ENCODE results near the gene IGSF1.
A peak's percentile ranks its signal among the peaks of the same experiment; 100 is the strongest.

The IGSF1 gene, protein sequence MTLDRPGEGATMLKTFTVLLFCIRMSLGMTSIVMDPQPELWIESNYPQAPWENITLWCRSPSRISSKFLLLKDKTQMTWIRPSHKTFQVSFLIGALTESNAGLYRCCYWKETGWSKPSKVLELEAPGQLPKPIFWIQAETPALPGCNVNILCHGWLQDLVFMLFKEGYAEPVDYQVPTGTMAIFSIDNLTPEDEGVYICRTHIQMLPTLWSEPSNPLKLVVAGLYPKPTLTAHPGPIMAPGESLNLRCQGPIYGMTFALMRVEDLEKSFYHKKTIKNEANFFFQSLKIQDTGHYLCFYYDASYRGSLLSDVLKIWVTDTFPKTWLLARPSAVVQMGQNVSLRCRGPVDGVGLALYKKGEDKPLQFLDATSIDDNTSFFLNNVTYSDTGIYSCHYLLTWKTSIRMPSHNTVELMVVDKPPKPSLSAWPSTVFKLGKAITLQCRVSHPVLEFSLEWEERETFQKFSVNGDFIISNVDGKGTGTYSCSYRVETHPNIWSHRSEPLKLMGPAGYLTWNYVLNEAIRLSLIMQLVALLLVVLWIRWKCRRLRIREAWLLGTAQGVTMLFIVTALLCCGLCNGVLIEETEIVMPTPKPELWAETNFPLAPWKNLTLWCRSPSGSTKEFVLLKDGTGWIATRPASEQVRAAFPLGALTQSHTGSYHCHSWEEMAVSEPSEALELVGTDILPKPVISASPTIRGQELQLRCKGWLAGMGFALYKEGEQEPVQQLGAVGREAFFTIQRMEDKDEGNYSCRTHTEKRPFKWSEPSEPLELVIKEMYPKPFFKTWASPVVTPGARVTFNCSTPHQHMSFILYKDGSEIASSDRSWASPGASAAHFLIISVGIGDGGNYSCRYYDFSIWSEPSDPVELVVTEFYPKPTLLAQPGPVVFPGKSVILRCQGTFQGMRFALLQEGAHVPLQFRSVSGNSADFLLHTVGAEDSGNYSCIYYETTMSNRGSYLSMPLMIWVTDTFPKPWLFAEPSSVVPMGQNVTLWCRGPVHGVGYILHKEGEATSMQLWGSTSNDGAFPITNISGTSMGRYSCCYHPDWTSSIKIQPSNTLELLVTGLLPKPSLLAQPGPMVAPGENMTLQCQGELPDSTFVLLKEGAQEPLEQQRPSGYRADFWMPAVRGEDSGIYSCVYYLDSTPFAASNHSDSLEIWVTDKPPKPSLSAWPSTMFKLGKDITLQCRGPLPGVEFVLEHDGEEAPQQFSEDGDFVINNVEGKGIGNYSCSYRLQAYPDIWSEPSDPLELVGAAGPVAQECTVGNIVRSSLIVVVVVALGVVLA (N-terminal part only)

DNA sequence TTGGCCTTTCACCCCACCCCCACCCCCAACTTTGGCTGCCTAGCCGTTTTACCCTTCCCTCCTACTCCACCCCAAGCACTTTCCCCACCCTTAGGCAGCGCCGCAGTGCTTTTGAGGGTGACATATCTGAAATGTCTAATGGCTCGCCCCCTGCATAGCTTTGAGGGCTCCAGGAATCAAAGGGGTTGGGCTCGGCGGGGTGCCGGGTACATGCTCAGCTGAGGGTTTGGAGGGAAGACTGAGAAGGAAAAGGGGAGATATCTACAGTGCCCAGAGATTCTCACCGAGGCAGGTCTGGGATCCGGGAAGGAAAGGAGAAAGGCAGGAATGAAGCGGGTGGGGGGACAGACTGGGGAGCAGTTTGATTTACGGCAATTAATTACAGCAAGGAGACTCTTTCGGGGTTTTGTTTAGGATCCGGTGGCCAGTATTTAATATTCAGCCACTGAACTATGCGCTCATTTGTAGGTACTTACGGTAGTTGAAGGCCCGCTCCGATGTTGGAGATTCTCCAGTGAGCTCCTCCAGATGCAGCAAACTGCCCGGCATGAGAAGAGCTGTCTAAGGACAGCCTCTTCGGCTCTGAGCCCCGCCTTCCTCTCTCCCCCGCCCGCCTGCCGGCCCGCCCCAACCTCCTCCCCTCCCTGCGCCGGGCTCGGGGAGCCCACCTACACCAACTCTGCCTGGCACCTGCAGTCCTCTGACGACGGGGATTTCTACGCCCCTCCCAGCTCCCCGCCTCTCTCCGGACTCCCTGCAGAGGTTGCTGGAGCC is at the start of gene IGSF1:
TSS of gene IGSF1 (minus strand) at position 569 of the 774 bp plus-strand sequence. CDS start 2,632 bp downstream, outside the sequence.
- peak; percentile 72 for DNase-seq (ENCODE audit: low spot score)

DNA sequence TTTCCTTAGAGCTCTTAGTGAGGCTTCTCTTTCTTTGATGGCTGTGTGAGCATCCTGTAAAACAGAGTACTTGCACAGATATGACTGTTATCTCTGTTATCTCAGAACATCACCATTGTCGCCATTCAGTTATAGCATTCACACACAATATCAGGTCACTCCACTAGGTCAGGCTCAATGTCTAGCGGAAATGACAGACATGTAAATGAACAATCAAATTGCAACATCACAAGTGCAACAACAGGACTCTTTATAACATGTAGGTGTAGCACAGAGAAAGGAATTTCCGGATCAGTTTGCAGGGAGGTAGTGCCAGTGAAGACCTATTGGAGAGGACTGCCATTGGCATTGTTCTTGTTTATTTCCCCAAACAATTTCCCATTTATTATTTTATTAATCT is 43.2 kb upstream of the IGSF1 start:
- DNase-seq (ENCODE audit: low spot score) = no peak

DNA sequence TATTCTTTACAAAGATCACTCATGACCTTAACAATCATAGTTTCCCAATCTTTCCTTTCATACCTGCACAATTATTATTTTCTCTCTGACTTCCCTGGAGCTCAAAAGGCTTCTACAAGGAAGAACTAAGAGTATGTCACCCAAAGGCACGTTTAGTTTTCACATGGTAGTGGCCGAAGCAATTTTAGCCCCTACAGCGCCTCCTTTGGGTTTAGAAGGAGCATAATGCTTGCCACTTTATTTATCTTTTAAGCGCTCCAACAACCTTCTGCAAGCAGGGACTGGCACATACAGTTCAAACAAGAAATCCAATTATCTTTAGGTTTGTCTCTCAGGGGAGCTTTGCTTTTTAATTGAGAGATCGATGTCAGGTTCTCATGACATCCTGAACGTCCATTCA is 42.0 kb upstream of the IGSF1 start:
- DNase-seq (ENCODE audit: low spot score) = no peak

DNA sequence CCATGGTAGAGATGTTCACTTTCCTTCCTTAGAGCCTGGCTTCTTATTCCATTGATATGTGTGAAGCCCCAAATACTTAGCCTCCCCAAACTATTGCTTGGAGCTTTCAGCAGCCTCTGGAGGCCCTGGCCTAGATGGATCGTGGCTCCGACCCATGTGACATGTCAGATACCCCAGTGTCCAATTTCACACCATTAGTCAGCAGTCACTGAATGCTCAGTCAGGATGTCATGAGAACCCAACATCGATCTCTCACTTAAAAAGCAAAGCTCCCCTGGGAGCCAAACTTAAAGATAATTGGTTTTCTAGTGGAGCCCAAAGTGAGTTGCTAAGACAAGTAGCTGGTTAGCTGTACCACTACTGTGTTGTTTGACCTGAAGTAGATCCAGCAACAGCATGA is 41.6 kb upstream of the IGSF1 start:
- no peak for DNase-seq (ENCODE audit: low spot score)

DNA sequence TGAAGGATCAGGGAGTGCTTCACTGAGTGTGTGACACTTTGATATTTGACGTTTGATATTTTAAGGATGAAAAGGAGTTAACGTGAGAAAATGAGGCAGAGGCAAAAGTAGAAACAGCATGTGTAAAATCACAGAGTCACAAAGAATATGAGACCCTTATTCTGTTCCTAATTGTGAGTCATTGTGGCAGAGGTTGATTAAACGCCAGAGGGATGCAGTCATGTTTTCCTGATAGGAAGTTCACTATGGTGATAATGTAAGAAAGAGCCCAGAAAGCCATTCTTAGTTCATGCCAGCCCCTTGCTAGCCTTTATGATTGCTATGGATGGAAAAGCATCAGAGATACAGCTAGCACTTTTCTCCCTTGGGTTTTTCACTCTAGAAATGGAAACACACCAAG is 33.5 kb upstream of the IGSF1 start:
- no peak for DNase-seq (ENCODE audit: low spot score)

DNA sequence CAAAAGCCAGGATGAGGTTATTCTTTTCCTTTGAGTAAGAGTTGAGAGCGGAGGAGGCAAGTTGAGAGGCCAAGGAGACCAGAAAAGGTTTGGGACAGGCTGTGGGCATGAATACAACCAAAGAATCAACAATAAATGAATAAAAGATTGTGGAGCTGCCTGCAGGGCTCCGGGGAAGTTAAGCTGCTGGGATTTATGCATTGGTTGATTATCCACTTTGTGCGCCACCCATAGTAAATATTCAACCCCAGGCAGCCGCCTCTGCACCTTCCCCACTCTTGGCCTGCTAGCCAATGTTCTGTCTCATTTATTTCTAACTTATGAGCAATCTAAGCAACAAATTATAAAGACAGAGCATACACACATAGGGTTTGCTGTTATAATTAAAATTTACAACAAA is 28.2 kb upstream of the IGSF1 start:
- no peak for DNase-seq (ENCODE audit: low spot score)

DNA sequence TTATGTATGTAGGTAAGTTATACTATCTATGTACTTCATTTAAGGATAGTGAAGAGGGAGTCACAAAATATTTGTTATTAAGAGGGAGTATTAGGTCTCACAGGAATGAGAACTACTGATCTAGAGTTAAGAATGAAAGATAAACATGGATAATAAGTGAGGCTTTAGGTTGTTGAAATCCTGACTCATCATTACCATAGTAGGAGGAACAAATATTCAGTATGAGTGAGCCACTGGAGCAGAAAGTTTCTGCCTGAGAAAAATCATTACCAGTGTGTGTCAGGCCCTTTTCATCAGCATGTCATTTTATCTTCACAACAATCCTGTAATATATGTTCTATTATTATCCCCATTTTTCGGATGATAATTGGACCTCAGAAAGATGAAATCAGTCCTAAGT is 27.2 kb upstream of the IGSF1 start:
- DNase-seq (ENCODE audit: low spot score) = no peak

DNA sequence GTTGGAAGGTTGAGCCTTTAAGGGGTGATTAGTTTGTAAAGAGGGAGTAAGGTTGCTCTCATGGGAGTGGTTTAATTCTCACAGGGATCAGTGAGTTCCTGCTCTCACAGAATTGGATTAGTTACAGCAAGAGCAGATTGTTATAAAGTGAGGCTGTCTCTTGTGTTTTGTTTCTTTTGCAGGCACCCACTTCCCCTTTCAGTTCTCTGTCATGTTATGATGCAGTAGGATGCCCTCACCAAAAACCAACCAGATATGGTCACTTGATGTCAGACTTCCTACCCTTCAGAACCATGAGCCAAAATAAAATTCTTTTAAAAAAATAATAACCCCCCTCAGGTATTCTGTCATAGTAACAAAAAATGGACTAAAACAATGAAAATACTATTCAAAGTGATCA is 19.9 kb upstream of the IGSF1 start:
- no peak for DNase-seq (ENCODE audit: low spot score)

DNA sequence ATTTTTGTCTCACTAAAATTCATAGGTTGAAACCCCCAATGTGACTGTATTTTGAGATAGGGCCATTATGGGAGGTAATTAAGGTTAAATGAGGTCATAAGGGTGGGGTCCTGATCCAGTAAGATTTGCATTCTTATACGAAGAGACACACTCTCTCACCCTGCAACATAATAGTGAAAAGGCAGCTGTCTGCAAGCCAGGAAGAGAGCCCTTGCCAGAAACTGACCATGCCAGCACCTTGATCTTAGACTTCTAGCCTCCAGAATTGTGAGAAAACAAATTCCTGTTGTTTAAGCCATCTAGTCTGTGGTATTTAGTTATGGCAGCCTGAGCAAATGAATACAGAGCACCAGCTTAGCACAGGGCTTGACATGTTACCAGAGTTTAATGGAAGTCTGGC is 17.5 kb upstream of the IGSF1 start:
- no peak for DNase-seq (ENCODE audit: low spot score)

DNA sequence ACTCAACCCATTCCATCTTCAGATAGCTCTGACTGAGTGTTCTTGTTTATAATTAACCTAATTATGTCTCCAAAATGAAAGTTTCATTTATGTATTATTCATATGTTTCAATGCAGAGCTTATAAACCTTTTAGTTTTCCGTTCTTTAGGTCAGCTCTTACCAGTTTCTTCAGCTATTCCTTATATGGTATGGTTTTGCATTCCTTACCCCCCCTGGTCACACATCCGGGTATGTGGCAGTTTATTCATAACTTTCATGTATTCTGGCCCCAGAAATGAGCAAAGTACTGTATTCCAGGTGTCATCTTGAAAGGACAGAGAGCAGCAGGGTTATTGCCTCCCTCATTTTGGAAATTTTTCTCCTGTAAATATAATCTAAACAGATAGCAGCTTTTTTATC is 16.8 kb upstream of the IGSF1 start:
- peak; percentile 10 for DNase-seq (ENCODE audit: low spot score)

DNA sequence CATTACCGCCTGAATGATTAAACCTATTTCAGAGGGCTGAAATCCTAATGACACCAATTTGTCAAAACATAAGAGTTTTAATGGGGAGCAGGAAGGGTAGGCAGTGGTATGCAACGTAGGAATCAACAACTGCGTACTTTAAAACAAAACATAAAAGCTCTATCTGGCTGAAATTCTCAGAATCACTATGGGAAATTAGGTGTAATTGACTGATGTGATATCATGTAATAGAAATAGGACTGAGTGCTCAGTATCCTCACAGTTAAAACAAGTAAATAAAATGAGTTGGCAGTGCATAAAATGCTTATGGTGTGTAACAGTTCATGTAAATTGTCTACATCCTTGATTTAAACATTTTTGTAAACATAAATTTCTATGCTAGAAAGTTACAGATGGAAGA is 13.6 kb upstream of the IGSF1 start:
- no peak for DNase-seq (ENCODE audit: low spot score)

DNA sequence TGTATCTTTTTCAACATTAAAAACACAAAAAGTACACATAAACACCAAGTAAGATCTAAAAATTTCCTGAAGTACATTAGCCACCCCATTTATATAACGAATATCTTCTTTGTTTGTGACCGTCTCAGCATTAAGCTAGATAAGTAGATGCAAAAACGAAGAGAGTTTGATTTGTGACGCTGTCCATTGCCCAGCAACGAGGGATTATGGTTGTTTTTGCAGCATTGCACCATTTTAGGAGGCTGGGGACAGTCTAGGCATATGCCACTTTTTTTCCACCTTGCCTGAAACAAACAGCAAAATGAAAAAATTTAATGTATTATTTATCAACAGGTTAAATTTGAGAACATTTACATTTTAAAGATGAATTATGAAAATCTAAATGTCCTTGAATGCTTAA is 12.0 kb upstream of the IGSF1 start:
- DNase-seq (ENCODE audit: low spot score) = no peak

DNA sequence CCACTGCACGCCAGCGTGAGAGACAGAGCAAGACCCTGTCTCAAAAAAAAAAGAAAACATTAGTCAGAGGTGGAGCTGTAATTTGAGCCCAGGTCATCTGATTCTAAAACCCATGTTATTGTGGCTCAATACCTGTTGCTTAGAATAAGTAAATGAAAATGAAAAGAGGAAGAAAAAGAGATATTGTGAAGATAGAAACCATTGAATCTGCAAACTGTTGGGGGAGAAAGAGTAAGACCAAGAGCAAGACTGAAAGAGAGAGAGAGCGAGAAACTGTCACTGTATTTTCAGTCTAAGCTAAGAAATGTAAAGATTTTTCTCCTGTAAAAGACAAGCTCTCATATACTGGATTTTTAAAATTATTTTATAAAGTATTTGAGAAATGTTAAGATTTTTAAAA is 9.7 kb upstream of the IGSF1 start:
- DNase-seq (ENCODE audit: low spot score) = no peak

DNA sequence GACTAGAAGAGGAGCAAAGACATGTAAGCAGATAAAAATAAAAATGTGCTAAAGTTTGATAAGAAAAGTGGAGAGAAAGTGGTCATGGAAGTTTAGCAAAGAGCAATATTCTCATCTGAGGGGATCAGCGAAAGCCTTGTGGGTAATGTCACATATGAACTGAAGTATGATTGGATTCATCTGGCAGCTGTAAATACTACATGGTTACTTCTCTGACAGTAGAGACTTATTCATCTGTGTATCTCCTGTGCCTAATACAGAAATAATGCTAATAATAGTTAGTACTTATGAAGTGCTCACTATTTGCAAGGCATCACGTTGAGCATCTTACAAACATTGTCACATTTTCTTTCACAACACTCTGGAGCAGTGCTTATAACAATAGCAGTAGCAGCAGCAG is 8.9 kb upstream of the IGSF1 start:
- no peak for DNase-seq (ENCODE audit: low spot score)

DNA sequence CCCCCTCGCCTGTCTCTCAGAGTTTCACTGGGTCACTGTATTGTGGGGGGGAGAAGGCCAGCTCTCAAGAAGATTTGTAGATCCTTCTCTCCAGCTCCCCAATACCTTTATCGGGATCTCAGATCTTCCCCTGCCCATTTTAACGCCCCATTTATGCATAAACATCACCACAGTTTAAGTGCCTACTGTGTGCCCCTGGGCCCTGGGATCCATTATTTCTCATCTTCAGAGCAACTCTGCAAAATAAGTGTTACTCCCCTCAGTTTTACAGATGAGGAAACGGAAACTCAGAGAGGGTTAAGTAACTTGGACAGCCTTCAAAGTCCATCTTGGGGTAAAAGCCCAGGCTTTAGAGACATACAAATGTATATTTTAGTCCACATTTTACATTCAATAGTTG is 421 bp upstream of the IGSF1 start:
- no peak for DNase-seq (ENCODE audit: low spot score)

DNA sequence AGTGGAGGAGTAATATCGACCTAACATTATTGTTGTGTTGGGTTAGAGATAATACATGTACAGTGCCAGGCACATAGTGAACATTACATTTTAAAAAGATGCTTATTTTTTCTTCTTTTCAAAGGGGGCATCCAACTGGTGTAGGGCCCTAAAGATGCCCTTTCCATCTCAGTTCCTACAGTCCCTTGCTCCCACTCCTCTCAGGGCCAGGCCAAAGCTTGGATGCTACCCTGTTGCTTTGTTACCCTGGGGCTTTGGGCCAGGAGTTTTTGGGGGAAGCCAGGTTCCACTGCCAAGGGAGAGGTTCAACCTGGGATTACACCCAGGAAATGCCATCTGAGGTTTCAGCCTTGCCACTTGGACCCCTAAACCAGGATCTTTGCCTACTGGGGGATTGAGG is 918 bp downstream of the IGSF1 start:
- DNase-seq (ENCODE audit: low spot score) = no peak

DNA sequence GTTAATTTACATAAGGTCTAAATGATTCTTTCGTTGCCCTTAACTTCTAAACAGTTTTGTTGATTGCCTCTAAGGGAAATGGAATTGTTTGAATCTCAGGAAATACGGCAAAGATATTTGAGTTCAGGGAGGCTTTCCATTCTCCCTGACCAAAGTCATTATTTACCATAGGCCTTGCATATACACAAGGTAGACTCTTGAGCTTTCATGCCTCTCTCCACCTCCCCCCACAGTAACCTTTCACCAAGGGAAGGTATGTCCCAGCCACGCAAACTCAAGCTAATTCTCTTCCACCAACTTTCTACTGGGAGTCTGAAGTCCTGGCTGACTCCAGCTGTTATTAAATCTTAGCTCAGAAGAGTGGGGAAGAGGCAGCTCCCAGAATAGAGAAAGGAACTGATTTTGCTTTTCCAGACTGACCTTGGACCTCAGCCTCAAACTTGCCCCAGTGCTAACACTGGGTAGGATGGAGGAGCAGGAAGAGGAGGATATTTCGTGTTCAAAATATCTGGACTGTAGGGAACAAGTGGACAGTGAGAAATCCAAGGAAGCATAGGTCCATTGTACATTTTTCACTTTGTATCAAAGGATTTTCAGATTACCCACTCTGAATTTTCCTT is 1.4 kb downstream of the IGSF1 start:
- DNase-seq (ENCODE audit: low spot score) = no peak

DNA sequence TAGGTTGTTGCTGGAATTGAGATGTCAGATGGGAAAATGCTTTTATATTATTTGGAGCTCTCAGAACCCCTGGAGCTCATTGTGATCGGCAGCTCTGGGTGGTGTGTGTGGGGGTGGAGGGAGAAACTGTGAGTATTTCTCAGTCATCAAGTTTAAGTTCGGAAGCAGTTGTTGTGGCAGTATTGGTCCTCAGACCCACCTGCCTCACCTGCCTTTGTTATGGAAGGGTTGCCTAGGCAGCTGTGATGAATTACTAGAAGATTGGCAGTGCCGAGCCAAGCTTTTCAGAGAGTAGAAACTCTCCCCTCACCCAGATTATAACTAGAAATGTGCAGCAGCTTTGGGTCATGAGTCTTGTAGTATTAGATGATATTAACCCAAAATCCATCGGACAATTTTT is 9.5 kb downstream of the IGSF1 start:
- DNase-seq (ENCODE audit: low spot score) = no peak

DNA sequence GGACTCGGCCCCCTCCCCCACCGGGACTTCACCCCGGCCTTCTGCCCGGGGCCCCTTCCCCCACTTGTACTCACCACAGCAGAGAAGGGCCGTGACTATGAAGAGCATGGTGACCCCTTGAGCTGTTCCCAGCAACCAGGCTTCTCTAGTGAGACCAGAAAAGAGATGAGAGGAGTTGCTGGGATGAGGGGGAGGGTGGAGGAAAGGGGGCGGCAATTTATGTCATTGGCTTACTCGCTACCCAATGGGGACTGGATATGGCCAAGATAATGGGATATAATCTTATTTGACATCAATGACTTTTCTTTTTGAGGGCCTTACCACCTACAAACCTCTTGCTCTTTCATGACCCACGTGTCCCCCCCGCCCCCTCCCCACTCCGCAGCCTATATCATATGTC is 9.9 kb downstream of the IGSF1 start:
- DNase-seq (ENCODE audit: low spot score) = no peak

DNA sequence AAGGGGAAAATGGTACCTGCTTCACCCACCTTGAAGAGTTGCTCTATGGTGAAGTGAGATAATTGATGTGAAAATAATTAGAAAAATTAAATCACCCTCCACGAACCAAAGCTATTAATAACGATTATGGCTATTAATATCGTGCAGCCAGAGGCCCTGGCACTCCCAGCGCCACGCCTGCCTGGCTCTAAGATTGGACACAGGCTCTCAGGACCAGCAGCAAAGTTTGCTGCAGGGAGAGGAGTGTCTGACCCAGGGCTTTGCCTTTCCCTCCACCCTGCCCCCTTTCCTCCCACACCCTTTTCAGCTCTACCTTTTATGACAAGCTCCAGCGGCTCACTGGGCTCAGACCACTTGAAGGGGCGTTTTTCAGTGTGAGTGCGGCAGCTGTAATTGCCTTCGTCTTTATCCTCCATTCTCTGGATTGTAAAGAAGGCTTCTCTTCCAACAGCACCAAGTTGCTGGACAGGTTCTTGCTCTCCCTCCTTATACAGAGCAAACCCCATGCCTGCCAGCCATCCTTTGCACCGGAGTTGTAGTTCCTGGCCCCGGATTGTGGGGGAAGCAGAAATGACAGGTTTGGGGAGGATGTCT is 11.5 kb downstream of the IGSF1 start:
- DNase-seq (ENCODE audit: low spot score) = no peak

DNA sequence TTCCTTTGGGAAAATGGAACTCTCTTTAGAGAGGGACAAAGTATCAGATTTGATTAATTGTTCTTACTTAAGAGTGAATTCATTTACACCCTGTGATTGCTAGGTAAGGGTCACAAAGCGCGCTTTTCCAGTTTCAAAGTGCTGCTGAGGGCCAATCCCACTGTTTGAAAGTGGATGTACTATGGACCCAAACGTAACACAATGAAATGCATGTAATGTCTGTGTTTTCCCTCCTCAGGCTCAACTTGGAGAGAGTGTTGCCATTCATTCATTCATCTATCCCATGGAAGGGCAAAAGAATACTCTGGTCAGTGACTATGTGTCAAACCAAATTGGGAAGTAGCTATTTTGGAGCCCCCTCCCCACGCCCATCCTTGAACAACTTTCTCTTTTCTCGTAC is 16.1 kb downstream of the IGSF1 start:
- no peak for DNase-seq (ENCODE audit: low spot score)

Measured in iPS-NIHi11 (cell line).